Fibroblast of upper back skin (primary cell): ENCODE results near the gene RARS2.

Experiments
- DNase-seq: peaks from one replicate; pipeline ENCODE4 v3.0.0-alpha.2; 2013

RARS2 gene

GRCh38 chr6:87572883-87573282 lies 16.9 kb downstream of the RARS2 start:
- no peak for DNase-seq

GRCh38 chr6:87572021-87572420 lies 17.8 kb downstream of the RARS2 start:
- DNase-seq = no peak

GRCh38 chr6:87561017-87561416 lies 28.8 kb downstream of the RARS2 start:
- peak; percentile 16 for DNase-seq

GRCh38 chr6:87558446-87558845 lies 31.3 kb downstream of the RARS2 start:
- DNase-seq = no peak

GRCh38 chr6:87555506-87555905 lies 34.3 kb downstream of the RARS2 start:
- DNase-seq = no peak

- DNase-seq = no peak
These were observed 36.5 kb downstream of the RARS2 start for GRCh38 chr6:87553159-87553765.

GRCh38 chr6:87551799-87552198 lies 38.0 kb downstream of the RARS2 start:
- DNase-seq = no peak

GRCh38 chr6:87544474-87544735 lies 45.4 kb downstream of the RARS2 start:
- DNase-seq = no peak

- no peak for DNase-seq
These were observed 45.9 kb downstream of the RARS2 start for GRCh38 chr6:87543696-87544473.

- DNase-seq = peak; percentile 2
These were observed 48.0 kb downstream of the RARS2 start for GRCh38 chr6:87541744-87542143.

GRCh38 chr6:87541041-87541440 lies 48.7 kb downstream of the RARS2 start:
- DNase-seq = no peak

- DNase-seq = no peak
These were observed 49.2 kb downstream of the RARS2 start for GRCh38 chr6:87540539-87540938.

- DNase-seq = no peak
These were observed 50.2 kb downstream of the RARS2 start for GRCh38 chr6:87539554-87539953.

GRCh38 chr6:87538510-87539260 lies 51.1 kb downstream of the RARS2 start:
- DNase-seq = no peak

- DNase-seq = no peak
These were observed 55.3 kb downstream of the RARS2 start for GRCh38 chr6:87534377-87535047.

- no peak for DNase-seq
These were observed 60.6 kb downstream of the RARS2 start for GRCh38 chr6:87529221-87529620.

GRCh38 chr6:87522686-87523085 lies 67.1 kb downstream of the RARS2 start:
- no peak for DNase-seq

GRCh38 chr6:87518453-87518852 lies 71.3 kb downstream of the RARS2 start:
- DNase-seq = no peak

GRCh38 chr6:87514831-87515230 lies 75.0 kb downstream of the RARS2 start:
- DNase-seq = no peak

- peak; percentile 20 for DNase-seq
These were observed 85.3 kb downstream of the RARS2 start for GRCh38 chr6:87504441-87504840.

GRCh38 chr6:87501809-87502572 lies 87.8 kb downstream of the RARS2 start:
- DNase-seq = no peak

GRCh38 chr6:87498048-87498447 lies 91.7 kb downstream of the RARS2 start:
- DNase-seq = no peak
